ENCODE measurements around the gene STRIP2.

DNA sequence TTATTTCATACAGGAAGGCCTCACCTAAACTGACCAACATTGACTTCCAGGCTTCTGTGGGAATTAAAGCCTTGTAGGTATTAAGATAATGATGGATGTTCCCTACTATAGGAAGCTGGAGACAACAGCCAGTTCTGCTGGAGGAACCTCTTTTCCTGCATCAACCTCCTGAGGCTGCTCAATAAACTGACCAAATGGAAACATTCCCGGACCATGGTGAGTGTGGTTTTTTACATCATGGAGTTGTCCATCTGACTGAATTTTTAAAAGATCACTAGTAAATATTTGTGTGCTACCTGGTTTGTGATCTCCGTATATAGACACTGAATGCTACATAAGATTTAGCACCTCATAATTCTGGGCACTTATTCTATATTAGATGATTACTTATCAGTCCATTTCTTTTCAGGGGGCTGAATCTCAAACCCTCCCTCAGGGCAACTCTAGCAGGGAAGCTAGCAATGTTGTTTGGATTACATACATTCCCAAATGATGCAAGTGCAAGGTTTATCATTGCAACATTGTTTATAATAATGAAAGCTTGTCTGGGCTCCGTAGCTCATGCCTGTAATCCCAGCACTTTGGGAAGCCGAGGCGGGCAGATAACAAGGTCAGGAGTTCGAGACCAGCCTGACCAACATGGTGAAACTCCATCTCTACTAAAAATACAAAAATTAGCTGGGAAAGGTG lies 46.6 kb downstream of the STRIP2 start:
- TF ChIP-seq POLR2A (IDR thresholded peaks at IDR 0.05), result no peak
- TF ChIP-seq, protein P1, sequence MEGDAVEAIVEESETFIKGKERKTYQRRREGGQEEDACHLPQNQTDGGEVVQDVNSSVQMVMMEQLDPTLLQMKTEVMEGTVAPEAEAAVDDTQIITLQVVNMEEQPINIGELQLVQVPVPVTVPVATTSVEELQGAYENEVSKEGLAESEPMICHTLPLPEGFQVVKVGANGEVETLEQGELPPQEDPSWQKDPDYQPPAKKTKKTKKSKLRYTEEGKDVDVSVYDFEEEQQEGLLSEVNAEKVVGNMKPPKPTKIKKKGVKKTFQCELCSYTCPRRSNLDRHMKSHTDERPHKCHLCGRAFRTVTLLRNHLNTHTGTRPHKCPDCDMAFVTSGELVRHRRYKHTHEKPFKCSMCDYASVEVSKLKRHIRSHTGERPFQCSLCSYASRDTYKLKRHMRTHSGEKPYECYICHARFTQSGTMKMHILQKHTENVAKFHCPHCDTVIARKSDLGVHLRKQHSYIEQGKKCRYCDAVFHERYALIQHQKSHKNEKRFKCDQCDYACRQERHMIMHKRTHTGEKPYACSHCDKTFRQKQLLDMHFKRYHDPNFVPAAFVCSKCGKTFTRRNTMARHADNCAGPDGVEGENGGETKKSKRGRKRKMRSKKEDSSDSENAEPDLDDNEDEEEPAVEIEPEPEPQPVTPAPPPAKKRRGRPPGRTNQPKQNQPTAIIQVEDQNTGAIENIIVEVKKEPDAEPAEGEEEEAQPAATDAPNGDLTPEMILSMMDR (IDR thresholded peaks at IDR 0.05), result no peak
